Omental fat pad (tissue), 4 donors: Measurements from ENCODE around the gene CTDSPL. TPM values are rescaled to one million over a fixed set of nuclear protein-coding genes. Genes with fewer than 3 reads are reported as not detected.
A peak's percentile ranks its signal among the peaks of the same experiment; 100 is the strongest.

Experiments
- ATAC-seq: fragments of 150-250 bp; one replicate; pipeline ENCODE4 v1.9.1; 2016; ENCODE audit warnings: mild to moderate bottlenecking, moderate library complexity; ENCODE audit not compliant: low FRiP score
- DNase-seq: peaks from one replicate; pipeline ENCODE4 v3.0.0-alpha.2; 2019; ENCODE audit warnings: low spot score
- total RNA-seq, 4 donors: library from RNA; depleted of rRNA; stranded (reverse); fragments of >200 nt; gene quantifications; one replicate each; pipeline ENCODE4 v1.1.0, GENCODE V29; 2016
- TF ChIP-seq, protein P1 (sequence below), 3 donors: fragments of 450-650 bp; IDR thresholded peaks; one replicate each; pipeline ENCODE4 v1.5.1; 2016 to 2017; ENCODE audit warnings: antibody characterized with exemption in 3 of 3, mild to moderate bottlenecking in 3 of 3, moderate library complexity in 2 of 3

The CTDSPL gene
- total RNA-seq, 4 donors from 2014 or later = 23.9 to 41.8 (median 33.2) TPM

DNA sequence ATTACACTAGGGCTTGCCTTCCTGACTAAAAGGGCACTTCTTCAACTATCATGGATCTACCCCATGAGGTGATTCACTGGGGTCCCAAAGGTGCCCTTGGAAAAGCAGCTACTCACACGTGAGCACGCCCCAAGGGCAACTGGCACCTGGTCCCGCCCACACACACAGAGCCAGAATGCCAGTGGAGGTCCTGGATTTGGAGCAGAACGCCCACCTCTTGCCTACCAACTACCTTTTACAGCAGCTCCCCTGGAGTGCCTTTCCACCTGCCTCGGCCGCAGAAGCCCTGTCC lies 1.8 kb upstream of the CTDSPL start:
- no peak for ATAC-seq
- no peak for DNase-seq
- TF ChIP-seq, protein P1, sequence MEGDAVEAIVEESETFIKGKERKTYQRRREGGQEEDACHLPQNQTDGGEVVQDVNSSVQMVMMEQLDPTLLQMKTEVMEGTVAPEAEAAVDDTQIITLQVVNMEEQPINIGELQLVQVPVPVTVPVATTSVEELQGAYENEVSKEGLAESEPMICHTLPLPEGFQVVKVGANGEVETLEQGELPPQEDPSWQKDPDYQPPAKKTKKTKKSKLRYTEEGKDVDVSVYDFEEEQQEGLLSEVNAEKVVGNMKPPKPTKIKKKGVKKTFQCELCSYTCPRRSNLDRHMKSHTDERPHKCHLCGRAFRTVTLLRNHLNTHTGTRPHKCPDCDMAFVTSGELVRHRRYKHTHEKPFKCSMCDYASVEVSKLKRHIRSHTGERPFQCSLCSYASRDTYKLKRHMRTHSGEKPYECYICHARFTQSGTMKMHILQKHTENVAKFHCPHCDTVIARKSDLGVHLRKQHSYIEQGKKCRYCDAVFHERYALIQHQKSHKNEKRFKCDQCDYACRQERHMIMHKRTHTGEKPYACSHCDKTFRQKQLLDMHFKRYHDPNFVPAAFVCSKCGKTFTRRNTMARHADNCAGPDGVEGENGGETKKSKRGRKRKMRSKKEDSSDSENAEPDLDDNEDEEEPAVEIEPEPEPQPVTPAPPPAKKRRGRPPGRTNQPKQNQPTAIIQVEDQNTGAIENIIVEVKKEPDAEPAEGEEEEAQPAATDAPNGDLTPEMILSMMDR (IDR thresholded peaks at IDR 0.05) = no peak

DNA sequence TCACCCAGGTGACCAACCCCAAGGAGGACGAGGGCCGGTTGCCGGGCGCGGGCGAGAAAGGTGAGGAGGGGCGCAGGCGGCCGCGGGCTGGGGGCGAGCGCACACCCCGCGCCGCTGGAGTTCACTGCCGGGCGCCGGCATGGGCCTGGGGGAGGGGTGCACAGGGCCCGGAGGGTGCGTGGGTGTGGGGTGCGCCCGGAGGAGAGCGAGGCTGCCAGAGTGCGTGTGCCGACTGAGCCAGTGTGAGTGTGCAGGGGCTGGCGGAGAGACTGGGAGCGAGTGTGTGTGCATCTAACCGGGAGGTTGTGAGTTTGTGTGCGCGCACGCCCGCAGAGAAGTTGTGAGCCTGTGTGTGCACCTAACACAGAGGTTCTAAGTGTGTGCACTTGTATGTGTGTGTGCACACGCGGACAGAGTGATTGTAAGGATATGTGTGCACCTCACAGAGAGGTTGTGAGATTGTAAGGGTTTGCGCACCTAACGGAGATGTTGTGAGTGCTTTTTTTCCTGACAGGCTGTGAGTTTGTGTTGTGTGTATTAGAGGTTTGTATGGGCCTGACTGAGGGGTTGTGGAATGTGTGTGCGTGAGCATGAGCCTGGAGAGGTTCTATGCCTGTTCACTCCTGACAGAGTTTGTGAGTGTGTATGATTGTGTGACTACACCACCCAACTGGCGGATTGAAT lies 681 bp downstream of the CTDSPL start:
- ATAC-seq (peak; percentile 65), DNase-seq (no peak)
- TF ChIP-seq, protein P1 (IDR thresholded peaks at IDR 0.05) = no peak

DNA sequence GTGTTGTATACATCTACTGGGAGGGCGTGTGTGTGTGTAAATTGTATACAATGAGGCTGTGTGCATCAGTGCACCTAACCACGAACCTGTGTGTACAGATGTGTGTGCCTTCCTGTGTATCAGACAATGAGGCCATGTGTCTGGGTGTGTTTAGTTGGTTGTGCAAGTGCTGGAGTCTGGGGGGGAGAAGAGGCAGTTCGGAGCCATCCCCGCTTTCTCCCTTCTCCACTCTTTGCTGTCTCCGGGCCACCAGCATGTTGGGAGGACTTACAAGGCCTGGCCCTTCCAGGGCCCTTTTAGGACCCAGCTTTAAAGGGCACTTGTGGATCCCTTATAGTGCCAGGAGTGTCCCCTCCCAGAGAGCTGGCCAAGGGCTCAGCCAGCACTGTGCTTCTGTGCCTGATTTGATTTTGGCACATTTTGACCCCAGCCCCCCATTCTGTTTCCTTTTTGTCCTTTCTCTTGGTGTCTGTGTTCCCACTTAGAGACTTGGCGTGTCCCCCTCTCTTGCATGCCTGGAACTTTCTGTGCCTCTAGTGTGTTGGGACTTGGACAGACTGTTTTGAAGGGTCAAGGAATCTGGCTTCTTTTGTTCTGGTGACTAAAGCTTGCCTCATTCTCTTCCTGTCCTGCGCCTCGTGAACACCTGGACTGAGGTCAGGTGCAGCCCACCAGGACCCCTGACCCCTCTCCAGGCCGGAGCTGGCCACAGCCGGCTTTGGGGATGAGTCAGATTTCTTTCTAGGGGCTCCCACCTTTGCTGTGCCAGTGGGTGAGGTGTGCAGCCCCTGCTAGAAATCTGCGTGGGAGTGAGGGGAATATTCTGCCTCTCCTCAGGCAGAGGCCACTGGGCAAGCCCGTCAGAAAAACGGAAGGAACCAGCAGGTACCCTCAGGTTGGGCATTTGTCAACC lies 1.5 kb downstream of the CTDSPL start:
- ATAC-seq (no peak), DNase-seq (no peak)
- TF ChIP-seq, protein P1 (IDR thresholded peaks at IDR 0.05) = no peak

DNA sequence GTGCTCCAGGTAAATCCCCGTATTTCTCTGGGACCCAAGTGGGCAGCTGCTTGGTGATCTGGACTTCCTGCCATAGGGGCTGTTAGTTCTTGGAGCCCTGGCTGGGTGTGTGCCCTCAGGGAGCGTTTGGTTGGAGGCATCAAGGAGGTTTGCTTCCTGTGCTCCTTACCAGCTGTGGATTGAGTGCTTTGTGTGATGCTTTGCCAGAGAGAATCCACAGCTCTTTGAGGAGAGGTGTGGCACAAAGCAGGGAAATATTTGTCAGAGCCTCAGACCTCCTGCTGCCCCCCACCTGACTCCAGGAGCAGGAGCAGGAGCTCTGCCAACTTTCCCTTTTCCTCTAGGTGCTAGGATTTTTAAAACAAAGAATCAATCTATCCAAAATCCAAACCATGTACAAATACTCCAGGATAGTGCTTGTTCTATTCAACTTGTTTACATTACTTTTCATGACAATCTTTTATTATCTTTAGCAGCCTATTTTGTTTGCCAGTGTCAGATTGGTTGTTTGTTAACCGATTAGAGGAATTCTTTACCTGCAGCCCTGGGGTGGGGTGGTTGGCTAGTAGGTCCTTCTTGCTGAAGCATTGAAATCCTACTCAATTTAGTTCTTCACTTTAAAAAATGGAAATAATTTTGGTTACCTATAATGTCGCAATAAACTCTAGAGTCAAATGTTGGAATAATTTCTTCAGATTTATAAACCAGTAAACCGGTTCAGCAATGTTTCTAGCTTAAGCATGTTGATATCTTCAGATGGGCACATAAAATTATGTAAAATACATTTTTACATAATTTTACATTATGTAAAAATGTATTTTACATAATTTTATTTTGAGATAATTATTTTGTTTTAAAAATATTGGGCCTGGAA lies 2.5 kb downstream of the CTDSPL start:
- ATAC-seq (no peak), DNase-seq (no peak)
- TF ChIP-seq, protein P1 (IDR thresholded peaks at IDR 0.05) = no peak

DNA sequence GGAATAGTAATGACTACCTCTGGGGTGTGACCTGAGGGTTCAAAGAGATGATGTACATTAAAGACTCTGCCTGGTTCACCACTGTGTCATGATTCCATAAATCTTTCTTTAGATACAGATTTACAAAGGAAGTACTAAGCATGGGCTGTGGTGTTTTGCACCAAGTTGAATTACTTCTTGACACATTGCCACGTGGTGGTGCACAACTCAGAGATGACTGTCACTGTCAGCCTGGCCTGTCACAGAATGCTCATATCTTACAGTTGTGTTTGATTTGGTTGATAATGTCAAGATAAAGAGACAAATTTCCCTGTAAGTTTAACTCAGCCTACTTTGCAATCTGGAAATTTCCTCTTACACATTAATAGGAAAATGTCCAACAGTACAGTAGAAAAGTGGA lies 3.2 kb downstream of the CTDSPL start:
- DNase-seq = no peak
- TF ChIP-seq, protein P1 (IDR thresholded peaks at IDR 0.05) = no peak
- no peak for ATAC-seq

DNA sequence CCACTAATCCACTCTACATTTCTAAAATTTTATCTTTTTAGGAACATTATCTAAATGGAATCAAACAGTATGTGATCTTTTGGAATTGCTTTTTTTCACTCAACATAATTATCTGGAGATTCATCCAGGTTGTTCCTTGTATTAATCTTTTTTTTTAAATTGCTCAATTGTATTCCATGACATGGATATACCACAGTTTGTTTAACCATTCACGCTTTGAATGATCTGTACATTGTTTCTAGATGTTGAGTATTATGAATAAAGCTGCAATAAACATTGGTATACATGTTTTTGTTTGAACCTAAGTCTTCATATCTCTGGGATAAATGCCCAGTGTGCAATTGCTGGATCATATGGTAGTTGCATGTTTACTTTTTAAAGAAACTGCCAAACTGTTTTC lies 5.5 kb downstream of the CTDSPL start:
- TF ChIP-seq, protein P1 (IDR thresholded peaks at IDR 0.05) = no peak
- DNase-seq (no peak), ATAC-seq (no peak)
